Activated naive CD8-positive, alpha-beta T cell treated with anti-CD3 and anti-CD28 coated beads, Interleukin-2, amount 50 U/mL, for 24 hours (primary cell): ENCODE data around the gene TIMM50.
A peak's percentile ranks its signal among the peaks of the same experiment; 100 is the strongest.
"Not testable (repeated sequence)": the region's sequence is repeated elsewhere in the genome, so short reads cannot be mapped to it uniquely, and the experiment has no call there.

Source experiments
- ATAC-seq: fragments of 150-1000 bp; cut with Tn5 transposase; one replicate; pipeline ENCODE4 v1.10.0; 2021
- DNase-seq: peaks from one replicate; pipeline ENCODE4 v3.0.0; 2021
- H3K27ac Mint-ChIP-seq: one replicate; pipeline ENCODE4 v1.8.0; 2021; ENCODE audit warnings: mild to moderate bottlenecking, mixed read lengths
- H3K27me3 Mint-ChIP-seq: one replicate; pipeline ENCODE4 v1.8.0; 2021; ENCODE audit warnings: mixed read lengths
- H3K36me3 Mint-ChIP-seq: one replicate; pipeline ENCODE4 v1.8.0; 2021; ENCODE audit warnings: low read depth, mixed read lengths
- H3K4me1 Mint-ChIP-seq: one replicate; pipeline ENCODE4 v1.8.0; 2021; ENCODE audit warnings: mixed read lengths
- H3K4me3 Mint-ChIP-seq: one replicate; pipeline ENCODE4 v1.8.0; 2021; ENCODE audit warnings: mild to moderate bottlenecking, moderate library complexity, mixed read lengths
- H3K9me3 Mint-ChIP-seq: one replicate; pipeline ENCODE4 v1.8.0; 2021; ENCODE audit warnings: mixed read lengths

Gene TIMM50

DNA sequence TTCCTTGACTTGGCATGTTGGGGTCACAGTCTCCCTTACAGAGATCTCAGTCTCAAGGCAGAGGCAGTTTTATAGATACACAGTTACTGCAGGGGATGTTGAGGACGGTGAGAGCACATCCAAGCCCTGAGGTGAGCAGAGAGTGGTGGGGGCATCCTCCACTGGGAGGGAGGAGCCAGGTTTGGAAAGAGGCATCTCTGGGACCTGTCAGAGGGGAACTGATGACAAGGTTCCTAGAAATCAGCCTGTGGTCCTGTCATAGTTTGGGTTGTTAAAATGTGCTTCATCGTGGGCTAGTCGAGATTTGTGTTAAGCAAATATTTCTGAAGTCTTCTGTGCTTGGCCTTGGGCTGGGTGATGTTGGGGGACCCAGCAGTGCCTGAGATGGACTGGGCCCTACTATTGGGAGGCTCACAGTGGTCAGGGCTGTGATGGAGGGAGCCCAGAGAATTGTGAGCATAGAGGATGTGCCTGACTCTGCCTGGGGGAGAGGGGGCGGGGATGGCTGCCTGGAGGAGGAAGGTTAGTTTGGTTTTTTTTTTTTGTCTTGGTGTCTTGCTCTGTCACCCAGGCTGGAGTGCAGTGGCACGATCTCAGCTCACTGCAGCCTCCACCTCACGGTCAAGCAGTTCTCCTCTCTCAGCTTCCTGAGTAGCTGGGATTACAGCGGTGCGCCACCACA, 31.4 kb upstream of the TIMM50 start:
- no peak for DNase-seq
- no peak for ATAC-seq
- no peaks in the 10 kb centered on the region for H3K27me3 Mint-ChIP-seq
- peaks cover 69% of the 10 kb centered on the region for H3K4me1 Mint-ChIP-seq
- no peaks in the 10 kb centered on the region for H3K9me3 Mint-ChIP-seq
- H3K27ac Mint-ChIP-seq, result peak overlapping the region; percentile 99
- peaks cover 71% of the 10 kb centered on the region for H3K36me3 Mint-ChIP-seq
- H3K4me3 Mint-ChIP-seq, result peak overlapping the region; percentile 99

DNA sequence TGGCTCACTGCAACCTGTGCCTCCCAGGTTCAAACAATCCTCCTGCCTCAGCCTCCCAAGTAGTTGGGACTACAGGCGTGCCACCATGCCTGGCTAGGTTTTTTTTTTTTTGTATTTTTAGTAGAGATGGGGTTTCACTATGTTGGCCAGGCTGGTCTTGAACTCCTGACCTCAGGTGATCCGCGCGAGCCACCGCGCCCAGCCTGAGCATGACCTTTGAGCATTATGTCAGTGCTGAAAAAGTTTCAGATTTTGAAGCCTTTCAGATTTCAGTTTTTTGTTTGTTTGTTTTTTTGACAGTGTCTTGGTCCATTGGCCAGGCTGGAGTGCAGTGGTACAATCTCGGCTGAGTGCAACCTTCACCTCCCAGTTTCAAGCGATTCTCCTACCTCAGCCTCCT, 29.4 kb upstream of the TIMM50 start:
- ATAC-seq, H3K9me3 Mint-ChIP-seq, H3K27ac Mint-ChIP-seq, H3K27me3 Mint-ChIP-seq, H3K4me3 Mint-ChIP-seq, DNase-seq: not testable (repeated sequence)
- peaks cover 63% of the 10 kb centered on the region for H3K4me1 Mint-ChIP-seq
- peaks cover 63% of the 10 kb centered on the region for H3K36me3 Mint-ChIP-seq

DNA sequence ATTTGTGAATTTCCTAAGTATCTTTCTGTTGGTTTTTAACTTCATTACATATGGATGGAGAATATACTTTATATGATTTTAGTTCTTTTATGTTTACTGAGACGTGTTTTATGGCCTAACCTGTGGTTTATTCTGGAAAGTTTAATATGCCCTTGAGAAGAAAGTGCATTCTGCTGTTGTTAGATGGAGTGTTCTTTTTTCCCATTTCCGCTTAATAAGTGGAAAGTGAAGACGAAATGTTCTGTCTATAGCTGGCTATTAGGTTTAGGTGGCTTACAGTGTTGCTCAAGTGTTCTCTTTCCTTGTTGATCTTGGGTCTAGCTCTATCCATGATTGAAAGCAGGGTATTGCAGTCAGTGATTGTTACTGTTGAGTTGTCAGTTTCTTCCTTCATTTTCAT, 17.2 kb upstream of the TIMM50 start:
- Mint-ChIP-seq H3K4me1 (peaks cover 2% of the 10 kb centered on the region), H3K27ac (no peak overlapping the region), H3K9me3 (no peaks in the 10 kb centered on the region), H3K4me3 (no peak overlapping the region), H3K36me3 (peaks cover 50% of the 10 kb centered on the region), H3K27me3 (no peaks in the 10 kb centered on the region)
- ATAC-seq, result no peak
- DNase-seq, result no peak

- DNase-seq, result no peak
- peaks cover 21% of the 10 kb centered on the region for H3K4me1 Mint-ChIP-seq
- ATAC-seq, result no peak
- peak overlapping the region; percentile 54 for H3K27ac Mint-ChIP-seq
- H3K9me3 Mint-ChIP-seq, result no peaks in the 10 kb centered on the region
- H3K27me3 Mint-ChIP-seq, result no peaks in the 10 kb centered on the region
- peaks cover 57% of the 10 kb centered on the region for H3K36me3 Mint-ChIP-seq
- H3K4me3 Mint-ChIP-seq, result no peak overlapping the region
These were observed 14.5 kb upstream of the TIMM50 start for GRCh38 chr19:39465956-39466747.

- ATAC-seq (no peak), DNase-seq (no peak)
- no peaks in the 10 kb centered on the region for H3K9me3 Mint-ChIP-seq
- H3K4me1 Mint-ChIP-seq, result peaks cover 33% of the 10 kb centered on the region
- H3K36me3 Mint-ChIP-seq, result peaks cover 67% of the 10 kb centered on the region
- peak overlapping the region; percentile 69 for H3K27ac Mint-ChIP-seq
- no peak overlapping the region for H3K4me3 Mint-ChIP-seq
- no peaks in the 10 kb centered on the region for H3K27me3 Mint-ChIP-seq
These were observed 12.7 kb upstream of the TIMM50 start for GRCh38 chr19:39467941-39468340.

DNA sequence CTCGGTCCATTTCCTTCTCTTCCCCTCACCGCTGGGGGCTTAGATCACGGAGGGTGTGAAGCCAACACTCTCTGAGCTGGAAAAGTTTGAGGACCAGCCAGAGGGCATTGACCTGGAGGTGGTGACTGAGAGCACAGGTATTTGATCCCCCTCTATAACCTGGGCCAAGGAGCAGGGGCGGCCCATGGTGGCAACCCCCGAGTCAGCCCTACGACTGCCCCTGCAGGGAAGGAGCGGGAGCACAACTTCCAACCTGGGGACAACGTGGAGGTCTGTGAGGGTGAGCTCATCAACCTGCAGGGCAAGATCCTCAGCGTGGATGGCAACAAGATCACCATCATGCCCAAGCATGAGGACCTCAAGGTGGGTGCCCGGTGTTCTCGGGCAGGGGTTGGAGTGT, 11.6 kb upstream of the TIMM50 start:
- H3K9me3 Mint-ChIP-seq, result no peaks in the 10 kb centered on the region
- peaks cover 33% of the 10 kb centered on the region for H3K4me1 Mint-ChIP-seq
- no peak overlapping the region for H3K4me3 Mint-ChIP-seq
- no peaks in the 10 kb centered on the region for H3K27me3 Mint-ChIP-seq
- H3K36me3 Mint-ChIP-seq, result peaks cover 61% of the 10 kb centered on the region
- H3K27ac Mint-ChIP-seq, result peak overlapping the region; percentile 67
- ATAC-seq, result no peak
- no peak for DNase-seq

- DNase-seq (no peak), ATAC-seq (no peak)
- Mint-ChIP-seq H3K27ac (peak overlapping the region; percentile 67), H3K27me3 (no peaks in the 10 kb centered on the region), H3K36me3 (peaks cover 64% of the 10 kb centered on the region), H3K4me1 (peaks cover 33% of the 10 kb centered on the region), H3K4me3 (no peak overlapping the region), H3K9me3 (no peaks in the 10 kb centered on the region)
These were observed 11.1 kb upstream of the TIMM50 start for GRCh38 chr19:39469567-39469966.

DNA sequence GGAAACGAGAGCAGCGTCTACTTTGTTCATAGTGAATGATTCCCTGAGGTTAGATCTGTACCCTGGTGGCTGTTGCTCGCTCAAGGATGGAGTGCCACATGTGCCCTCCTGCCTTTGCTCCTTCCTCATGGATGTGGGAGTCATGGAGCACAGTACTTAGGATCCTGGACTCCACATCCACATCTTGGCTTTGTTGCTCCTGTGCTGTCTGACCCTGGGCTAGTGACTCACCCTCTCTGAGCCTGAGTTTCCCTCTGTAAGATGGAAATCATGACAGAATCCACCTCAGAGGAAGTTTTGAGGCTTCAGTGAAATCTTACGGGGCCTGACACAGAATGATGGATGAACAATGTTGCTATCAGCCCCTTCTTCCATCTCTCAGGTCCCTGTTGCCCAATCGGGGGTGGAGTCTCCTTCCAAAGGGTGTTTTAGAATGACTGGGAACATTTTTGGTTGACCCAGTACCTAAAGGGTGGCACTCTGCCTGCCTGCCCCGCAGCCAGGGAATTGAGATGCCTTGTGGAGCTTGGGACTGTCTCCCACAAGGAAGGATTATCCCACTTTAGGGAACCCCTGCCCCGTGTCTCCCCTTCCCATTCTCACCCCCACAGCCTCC, 9.8 kb upstream of the TIMM50 start:
- H3K36me3 Mint-ChIP-seq, result peaks cover 62% of the 10 kb centered on the region
- H3K4me3 Mint-ChIP-seq, result no peak overlapping the region
- peaks cover 33% of the 10 kb centered on the region for H3K4me1 Mint-ChIP-seq
- DNase-seq (no peak), ATAC-seq (peak; percentile 84)
- no peaks in the 10 kb centered on the region for H3K27me3 Mint-ChIP-seq
- no peaks in the 10 kb centered on the region for H3K9me3 Mint-ChIP-seq
- peak overlapping the region; percentile 90 for H3K27ac Mint-ChIP-seq

DNA sequence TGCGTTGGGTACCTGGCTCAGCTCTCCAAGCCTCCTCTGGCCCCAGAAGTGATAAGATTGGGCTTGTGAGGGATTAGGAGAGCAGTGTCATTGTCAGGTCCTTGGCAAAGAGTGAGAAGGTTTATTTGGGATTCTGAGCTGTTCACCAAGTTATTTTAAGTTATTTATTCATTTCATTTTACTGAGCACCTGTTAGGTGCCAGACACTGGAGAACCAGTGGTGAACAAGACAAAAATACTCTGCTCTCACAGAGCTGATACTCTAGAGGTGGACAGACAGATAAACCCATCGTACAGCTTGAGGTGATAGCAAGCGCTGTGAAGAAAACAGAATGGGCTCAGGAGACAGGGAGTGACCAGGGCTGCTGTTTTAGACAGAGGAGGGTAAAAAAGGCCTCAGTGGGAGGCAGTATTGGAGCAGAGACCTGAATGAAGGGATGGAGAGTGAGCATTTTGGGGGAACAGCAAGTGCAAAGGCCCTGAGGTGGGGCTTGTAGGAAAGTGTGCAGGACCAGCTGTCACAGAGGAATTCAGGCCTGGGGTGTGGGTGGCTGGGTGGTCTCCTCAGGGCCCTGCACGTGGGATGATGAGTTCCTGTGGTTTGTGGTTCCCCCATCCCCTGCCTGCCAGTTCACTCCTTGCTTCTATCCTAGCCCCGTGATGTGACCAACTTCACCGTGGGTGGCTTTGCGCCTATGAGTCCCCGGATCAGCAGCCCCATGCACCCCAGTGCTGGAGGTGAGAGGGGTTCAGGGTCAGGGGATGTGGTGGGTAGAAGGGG, 8.7 kb upstream of the TIMM50 start:
- Mint-ChIP-seq H3K27me3 (no peaks in the 10 kb centered on the region), H3K4me3 (no peak overlapping the region), H3K36me3 (peaks cover 60% of the 10 kb centered on the region), H3K4me1 (peaks cover 33% of the 10 kb centered on the region), H3K9me3 (no peaks in the 10 kb centered on the region), H3K27ac (peak overlapping the region; percentile 90)
- DNase-seq, result peak; percentile 35
- no peak for ATAC-seq

- Mint-ChIP-seq H3K4me1 (peaks cover 33% of the 10 kb centered on the region), H3K27me3 (no peaks in the 10 kb centered on the region), H3K4me3 (no peak overlapping the region), H3K27ac (peak overlapping the region; percentile 90), H3K9me3 (no peaks in the 10 kb centered on the region), H3K36me3 (peaks cover 62% of the 10 kb centered on the region)
- ATAC-seq (no peak), DNase-seq (no peak)
These were observed 7.7 kb upstream of the TIMM50 start for GRCh38 chr19:39472746-39473442.

DNA sequence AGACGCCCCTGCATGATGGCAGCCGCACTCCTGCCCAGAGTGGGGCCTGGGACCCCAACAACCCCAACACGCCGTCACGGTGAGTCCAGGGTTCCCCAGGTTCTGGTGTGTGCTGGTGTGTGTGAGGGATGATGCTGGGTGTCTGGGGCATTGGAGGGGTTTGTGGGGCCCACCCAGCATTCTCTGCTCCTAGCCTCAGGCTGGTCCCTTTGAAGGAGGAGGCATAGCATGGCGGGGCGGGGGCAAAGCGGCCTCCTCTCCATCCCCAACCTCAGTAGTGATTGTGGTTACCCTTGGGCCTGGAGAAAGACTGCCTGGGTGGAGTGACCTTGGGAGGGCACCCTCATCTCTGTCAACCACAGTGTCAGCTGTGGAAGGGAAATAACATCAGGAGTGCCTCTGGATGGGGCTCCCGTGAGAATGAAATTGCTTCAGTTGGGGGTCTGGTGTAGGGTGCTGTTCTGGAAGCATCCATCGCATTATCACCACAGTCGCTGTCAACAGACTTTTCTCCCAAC, 7.1 kb upstream of the TIMM50 start:
- no peak overlapping the region for H3K27ac Mint-ChIP-seq

DNA sequence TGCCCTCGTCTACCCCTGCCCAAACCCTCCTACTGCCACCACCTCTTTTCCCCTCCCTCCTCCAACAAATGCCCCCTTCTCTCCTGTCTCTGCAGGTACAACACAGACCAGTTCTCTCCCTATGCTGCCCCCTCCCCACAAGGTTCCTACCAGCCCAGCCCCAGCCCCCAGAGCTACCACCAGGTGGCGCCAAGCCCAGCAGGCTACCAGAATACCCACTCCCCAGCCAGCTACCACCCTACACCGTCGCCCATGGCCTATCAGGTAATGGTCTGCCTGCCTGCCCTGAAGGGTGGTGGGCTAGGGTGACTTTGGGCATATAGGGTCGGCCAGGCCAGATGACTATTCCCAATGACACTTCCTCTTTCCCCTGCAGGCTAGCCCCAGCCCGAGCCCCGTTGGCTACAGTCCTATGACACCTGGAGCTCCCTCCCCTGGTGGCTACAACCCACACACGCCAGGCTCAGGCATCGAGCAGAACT, 6.5 kb upstream of the TIMM50 start:
- Mint-ChIP-seq H3K4me3 (no peak overlapping the region), H3K9me3 (no peaks in the 10 kb centered on the region), H3K27ac (no peak overlapping the region), H3K27me3 (no peaks in the 10 kb centered on the region), H3K36me3 (peaks cover 52% of the 10 kb centered on the region), H3K4me1 (peaks cover 33% of the 10 kb centered on the region)
- ATAC-seq (peak; percentile 16), DNase-seq (peak; percentile 79)

More for the DNA sequence above, 7.1 kb upstream of the TIMM50 start:
- no peak for ATAC-seq
- Mint-ChIP-seq H3K27me3 (no peaks in the 10 kb centered on the region), H3K4me1 (peaks cover 33% of the 10 kb centered on the region), H3K9me3 (no peaks in the 10 kb centered on the region), H3K4me3 (no peak overlapping the region), H3K36me3 (peaks cover 58% of the 10 kb centered on the region)
- no peak for DNase-seq

GRCh38 chr19:39475748-39476147, 4.9 kb upstream of the TIMM50 start:
- Mint-ChIP-seq H3K27me3 (no peaks in the 10 kb centered on the region), H3K36me3 (peaks cover 37% of the 10 kb centered on the region), H3K27ac (no peak overlapping the region), H3K9me3 (no peaks in the 10 kb centered on the region), H3K4me1 (peaks cover 28% of the 10 kb centered on the region), H3K4me3 (no peak overlapping the region)
- ATAC-seq (no peak), DNase-seq (no peak)
